Stomach (tissue), 9 donors: ENCODE measurements around the gene PLCB3. TPM values are rescaled to one million over a fixed set of nuclear protein-coding genes. Genes with fewer than 3 reads are reported as not detected.

Source experiments
- DNase-seq, 2 donors: peaks; one replicate each; pipeline versions ENCODE4 v3.0.0 to v3.0.0-alpha.2; 2013 to 2019
- H3K27ac ChIP-seq, 5 donors: fragments of 200-600 bp in 4 of 5; sonication (generic) in 4 of 5; one replicate each; pipeline ENCODE4 v1.5.1; 2013 to 2019; ENCODE audit warnings: mild to moderate bottlenecking in 1 of 5, moderate library complexity in 1 of 5
- H3K27me3 ChIP-seq, 3 donors: fragments of 200-600 bp; sonication (generic); one replicate each; pipeline ENCODE4 v1.5.1; 2017 to 2019; ENCODE audit warnings: mixed run types in 1 of 3
- H3K36me3 ChIP-seq, 4 donors: fragments of 200-600 bp; sonication (generic); 1 replicate in 3 of 4; 2 replicates in 1 of 4; pipeline ENCODE4 v1.5.1; 2016 to 2019
- H3K4me1 ChIP-seq, 4 donors: fragments of 200-600 bp; sonication (generic); one replicate each; pipeline ENCODE4 v1.5.1; 2016 to 2019
- H3K4me3 ChIP-seq, 4 donors: fragments of 200-600 bp; sonication (generic) in 3 of 4; one replicate each; pipeline ENCODE4 v1.5.1; 2016 to 2019; ENCODE audit warnings: mild to moderate bottlenecking in 1 of 4
- H3K9me3 ChIP-seq, 4 donors: fragments of 200-600 bp; sonication (generic); one replicate each; pipeline ENCODE4 v1.5.1; 2016 to 2019
- CTCF ChIP-seq, 7 experiments: fragments of 450-650 bp in 4 of 7; fragments of 200-600 bp in 3 of 7; sonication (generic) in 3 of 7; IDR thresholded peaks; one replicate each; pipeline ENCODE4 v1.5.1; 2016 to 2019; ENCODE audit warnings: antibody characterized with exemption in 7 of 7, control low read depth in 2 of 7, mild to moderate bottlenecking in 1 of 7
- EP300 ChIP-seq: sonication (generic); formaldehyde crosslinking; IDR thresholded peaks from one replicate; pipeline ENCODE4 v1.6.1; 2017; ENCODE audit warnings: antibody characterized with exemption
- POLR2A ChIP-seq, 4 donors: fragments of 450-650 bp; IDR thresholded peaks; one replicate each; pipeline ENCODE4 v1.6.1; 2016; ENCODE audit warnings: antibody characterized with exemption in 4 of 4, control low read depth in 2 of 4, mild to moderate bottlenecking in 1 of 4, moderate library complexity in 1 of 4
- POLR2AphosphoS5 ChIP-seq, 3 donors: sonication (generic); formaldehyde crosslinking; IDR thresholded peaks; one replicate each; pipeline ENCODE4 v1.6.1; 2016; ENCODE audit warnings: antibody characterized with exemption in 3 of 3
- WGBS, 5 donors: extraction: QIAGEN DNeasy Blood & Tissue Kit in 3 of 5; methylation state at CpG; one replicate each; pipeline versions ENCODE4 v1.1.5 to v1.1.7; 2013 to 2018; 5-methylcytosine and 5-hydroxymethylcytosine counted together
- intact Hi-C: fragments of 100-400 bp; cut with DNase I; formaldehyde crosslinking; loops from one replicate; pipeline ENCODE4 v1.15.1; 2023; ENCODE audit warnings: low total_unique reads
- polyA plus RNA-seq, 3 donors: library from polyadenylated mRNA; stranded (reverse); fragments of 200-250 nt; gene quantifications; one replicate each; pipeline ENCODE4 v1.2.3, GENCODE V29; 2013
- total RNA-seq, 5 donors: library from RNA; depleted of rRNA; stranded (reverse); fragments of >200 nt; gene quantifications; one replicate each; pipeline versions ENCODE4 v1.1.0 to v1.2.3, GENCODE V29; 2014 to 2016
- donor health status: healthy with polysubstance abuse.
- donor health status: Bipolar disorder and iron deficiency.
- donor health status: healthy.

Gene PLCB3
- total and polyA plus RNA-seq, 8 donors = 12.2 to 154 (median 16.1) TPM

GRCh38 chr11:64291262-64291751 is 40.0 kb downstream of the PLCB3 start, which contains the start of gene KCNK4:
Gene KCNK4 (plus strand): TSS chr11:64291302. CDS start chr11:64293019, 1,717 bp downstream.
- DNase-seq = no peak
- Histone ChIP-seq H3K27ac (no peak within 1 kb of the TSS), H3K36me3 (peaks cover 0 to 7% (median 0%) of the 10 kb centered on the region in 4 donors), H3K4me1 (peaks cover 20 to 35% (median 25%) of the 10 kb centered on the region in 4 donors), H3K27me3 (peaks cover 26 to 74% (median 40%) of the 10 kb centered on the region in 3 donors), H3K4me3 (peak within 1 kb of the TSS; percentile 33 to 49 (median 41)), H3K9me3 (no peaks in the 10 kb centered on the region)
- intact Hi-C loops = loop anchor here (10.0 kb wide), 1 partner anchor 87 kb away; the partner anchor contains the start of gene FERMT3
- 1 to 5% (median 5%) methylated on average over 18 to 44 of the region's 45 CpGs for WGBS, 5 donors
- TF ChIP-seq EP300 (no peak), POLR2A (IDR thresholded peaks at IDR 0.05) (no peak), CTCF (IDR thresholded peaks at IDR 0.05) (no peak), POLR2AphosphoS5 (IDR thresholded peaks at IDR 0.05) (no peak)

- Histone ChIP-seq H3K9me3 (no peaks in the 10 kb centered on the region), H3K4me3 (peak overlapping the region; percentile 33 to 49 (median 41)), H3K27ac (no peak overlapping the region), H3K36me3 (peaks cover 0 to 7% (median 0%) of the 10 kb centered on the region in 4 donors), H3K4me1 (peaks cover 17 to 29% (median 20%) of the 10 kb centered on the region in 4 donors), H3K27me3 (peaks cover 28 to 80% (median 46%) of the 10 kb centered on the region in 3 donors)
- WGBS, 5 donors = 1 to 2% (median 1%) methylated on average over 36 to 96 of the region's 96 CpGs
- TF ChIP-seq CTCF (IDR thresholded peaks at IDR 0.05) (no peak), EP300 (no peak), POLR2A (IDR thresholded peaks at IDR 0.05) (no peak), POLR2AphosphoS5 (IDR thresholded peaks at IDR 0.05) (no peak)
- intact Hi-C loops = loop anchor here (10.0 kb wide), 1 partner anchor 87 kb away; the partner anchor contains the start of gene FERMT3
- peak in 1 of 2 donors; percentile 36 for DNase-seq
Observed at GRCh38 chr11:64291752-64292459, 40.6 kb downstream of the PLCB3 start.

GRCh38 chr11:64292460-64293254 is 41.3 kb downstream of the PLCB3 start:
- intact Hi-C loops = loop anchor here (10.0 kb wide), 1 partner anchor 88 kb away; the partner anchor contains the start of gene FERMT3
- TF ChIP-seq CTCF (IDR thresholded peaks at IDR 0.05) (no peak), EP300 (no peak), POLR2AphosphoS5 (IDR thresholded peaks at IDR 0.05) (no peak), POLR2A (IDR thresholded peaks at IDR 0.05) (no peak)
- no peak overlapping the region for H3K27ac ChIP-seq
- no peaks in the 10 kb centered on the region for H3K9me3 ChIP-seq
- 25 to 32% (median 29%) methylated on average over 29 to 42 of the region's 42 CpGs for WGBS, 5 donors
- H3K27me3 ChIP-seq = peaks cover 36 to 88% (median 53%) of the 10 kb centered on the region in 3 donors
- H3K4me3 ChIP-seq = peak overlapping the region; percentile 33 to 49 (median 41)
- peaks cover 17 to 25% (median 20%) of the 10 kb centered on the region in 4 donors for H3K4me1 ChIP-seq
- no peak for DNase-seq
- H3K36me3 ChIP-seq = peaks cover 0 to 7% (median 0%) of the 10 kb centered on the region in 4 donors

- Histone ChIP-seq H3K36me3 (peaks cover 0 to under 1% (median 0%) of the 10 kb centered on the region in 4 donors), H3K4me3 (no peak overlapping the region), H3K4me1 (peaks cover 27 to 41% (median 30%) of the 10 kb centered on the region in 4 donors), H3K9me3 (no peaks in the 10 kb centered on the region), H3K27ac (no peak overlapping the region), H3K27me3 (peaks cover 40 to 100% (median 74%) of the 10 kb centered on the region in 3 donors)
- 47 to 55% (median 49%) methylated on average over 3 of the region's 3 CpGs for WGBS, 5 donors
- intact Hi-C loops = loop anchor here (10.0 kb wide), 1 partner anchor 90 kb away; the partner anchor contains the start of gene FERMT3
- DNase-seq = no peak
- TF ChIP-seq POLR2AphosphoS5 (IDR thresholded peaks at IDR 0.05) (no peak), CTCF (IDR thresholded peaks at IDR 0.05) (no peak), EP300 (no peak), POLR2A (IDR thresholded peaks at IDR 0.05) (no peak)
Observed at GRCh38 chr11:64294774-64295173, 43.4 kb downstream of the PLCB3 start.
